ACC112 (cell line): ENCODE data around the gene USP6NL.

Source experiments
- H2AFZ ChIP-seq: fragments of 200-600 bp; sonication (generic); one replicate; pipeline ENCODE4 v1.6.0; 2017; ENCODE audit warnings: antibody characterized with exemption, low read length; ENCODE audit not compliant: unreplicated experiment
- H3K27ac ChIP-seq: fragments of 200-600 bp; sonication (generic); 2 replicates; pipeline ENCODE4 v1.5.1; 2014; ENCODE audit warnings: low read depth, mild to moderate bottlenecking, antibody characterized with exemption, low read length, moderate library complexity
- H3K27me3 ChIP-seq: fragments of 200-600 bp; sonication (generic); 2 replicates; pipeline ENCODE4 v1.6.1; 2014; ENCODE audit warnings: mild to moderate bottlenecking, antibody characterized with exemption, low read length, moderate library complexity, mixed read lengths; ENCODE audit not compliant: insufficient read depth
- H3K36me3 ChIP-seq: fragments of 200-600 bp; sonication (generic); 2 replicates; pipeline ENCODE4 v1.6.1; 2016; ENCODE audit warnings: mild to moderate bottlenecking, antibody characterized with exemption, low read length, moderate library complexity, mixed read lengths; ENCODE audit not compliant: insufficient read depth
- H3K4me1 ChIP-seq: fragments of 200-600 bp; sonication (generic); one replicate; pipeline ENCODE4 v1.6.1; 2016; ENCODE audit warnings: low read length, mixed read lengths; ENCODE audit not compliant: insufficient read depth, unreplicated experiment, control insufficient read depth
- H3K4me3 ChIP-seq: fragments of 200-600 bp; sonication (generic); 2 replicates; pipeline ENCODE4 v1.5.1; 2014; ENCODE audit warnings: mild to moderate bottlenecking, low read depth, low read length
- H3K79me2 ChIP-seq: fragments of 200-600 bp; sonication (generic); one replicate; pipeline ENCODE4 v1.6.0; 2016; ENCODE audit warnings: low read length; ENCODE audit not compliant: control insufficient read depth, unreplicated experiment, insufficient read depth

USP6NL gene

GRCh38 chr10:11593612-11594011, 17.8 kb downstream of the USP6NL start:
- Histone ChIP-seq H3K36me3 (no peaks in the 10 kb centered on the region), H3K4me3 (no peak overlapping the region), H3K4me1 (peaks cover 13% of the 10 kb centered on the region), H3K27ac (no peak overlapping the region), H3K79me2 (peaks cover 15% of the 10 kb centered on the region), H2AFZ (no peak overlapping the region), H3K27me3 (no peaks in the 10 kb centered on the region)

DNA sequence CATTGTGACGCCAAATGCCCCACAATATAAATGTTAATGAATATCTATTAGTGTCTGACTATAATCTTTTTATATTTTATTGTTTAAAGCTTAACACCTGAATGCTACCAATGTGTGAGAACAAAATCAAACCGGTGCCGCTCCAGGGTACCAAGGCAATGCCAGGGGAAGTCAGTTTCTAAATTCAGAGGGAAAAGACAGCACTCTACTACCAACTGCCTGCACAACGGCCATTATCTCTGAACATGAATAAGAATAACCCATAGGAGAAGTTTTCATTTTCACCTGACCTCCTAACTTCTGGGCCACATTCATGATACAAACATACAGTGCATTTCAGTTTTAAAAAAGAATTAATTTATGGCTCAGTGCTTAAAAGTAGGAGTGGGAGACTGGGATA, 21.7 kb downstream of the USP6NL start:
- Histone ChIP-seq H2AFZ (no peak overlapping the region), H3K27ac (no peak overlapping the region), H3K79me2 (peaks cover 21% of the 10 kb centered on the region), H3K4me1 (peaks cover 13% of the 10 kb centered on the region), H3K4me3 (no peak overlapping the region), H3K36me3 (peaks cover 4% of the 10 kb centered on the region; the same call in 1 of the 2 replicates), H3K27me3 (no peaks in the 10 kb centered on the region)

- no peaks in the 10 kb centered on the region for H3K27me3 ChIP-seq
- H2AFZ ChIP-seq: no peak overlapping the region
- H3K36me3 ChIP-seq: peaks cover 4% of the 10 kb centered on the region; the same call in 1 of the 2 replicates
- no peak overlapping the region for H3K4me3 ChIP-seq
- peaks cover 25% of the 10 kb centered on the region for H3K79me2 ChIP-seq
- H3K27ac ChIP-seq: no peak overlapping the region
- peaks cover 12% of the 10 kb centered on the region for H3K4me1 ChIP-seq
These were observed 22.4 kb downstream of the USP6NL start for GRCh38 chr10:11588873-11589574.

DNA sequence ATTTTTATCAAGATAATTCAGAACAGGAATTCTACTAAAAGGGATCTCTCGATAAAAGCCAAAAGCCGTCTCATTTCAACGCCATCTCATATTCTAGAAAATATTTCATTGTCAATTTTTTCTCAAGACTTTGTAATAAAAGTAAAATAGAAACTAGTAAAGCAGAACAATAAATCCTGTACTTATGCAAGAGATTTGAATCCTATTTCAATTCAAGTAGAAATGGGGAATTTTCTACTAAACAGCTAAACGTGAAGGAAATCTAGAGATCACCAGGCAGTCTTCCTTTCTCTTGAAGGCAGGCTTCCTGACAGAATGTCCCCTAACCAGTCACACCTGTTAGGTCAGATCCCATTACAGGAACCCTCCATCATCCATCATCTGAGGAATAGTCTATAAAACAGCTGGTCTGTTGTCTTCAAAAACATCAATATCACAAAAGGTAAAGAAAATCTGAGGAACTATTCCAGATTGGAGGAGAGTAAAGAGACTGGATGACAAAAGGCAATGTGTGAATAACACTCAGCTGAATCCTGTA, 23.7 kb downstream of the USP6NL start:
- peaks cover 4% of the 10 kb centered on the region; the same call in 1 of the 2 replicates for H3K36me3 ChIP-seq
- H3K4me1 ChIP-seq: peaks cover 12% of the 10 kb centered on the region
- H3K27me3 ChIP-seq: no peaks in the 10 kb centered on the region
- H3K79me2 ChIP-seq: peaks cover 25% of the 10 kb centered on the region
- no peak overlapping the region for H3K4me3 ChIP-seq
- no peak overlapping the region for H3K27ac ChIP-seq
- H2AFZ ChIP-seq: no peak overlapping the region

GRCh38 chr10:11586170-11586569, 25.3 kb downstream of the USP6NL start:
- H3K4me3 ChIP-seq: no peak overlapping the region
- H3K27me3 ChIP-seq: no peaks in the 10 kb centered on the region
- H2AFZ ChIP-seq: no peak overlapping the region
- H3K36me3 ChIP-seq: peaks cover 4% of the 10 kb centered on the region; the same call in 1 of the 2 replicates
- H3K79me2 ChIP-seq: peaks cover 25% of the 10 kb centered on the region
- peaks cover 15% of the 10 kb centered on the region for H3K4me1 ChIP-seq
- no peak overlapping the region for H3K27ac ChIP-seq

DNA sequence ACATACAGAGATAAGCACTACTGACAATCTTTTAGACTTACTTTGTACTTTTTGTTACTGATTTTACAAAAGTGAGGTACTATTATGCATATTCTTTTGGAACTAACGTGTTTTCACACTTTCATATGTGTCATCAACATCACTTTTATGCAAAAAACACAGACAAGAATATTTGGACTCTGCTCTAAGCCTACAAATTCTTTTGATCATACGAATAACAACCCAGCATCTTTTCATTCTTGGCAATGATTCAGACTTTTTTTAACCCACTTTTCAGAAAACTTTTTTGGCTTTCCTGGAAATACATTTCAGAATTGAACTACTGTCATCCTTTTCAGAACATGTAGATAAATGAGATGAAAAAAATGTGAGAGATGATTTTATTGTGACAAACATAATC, 30.2 kb downstream of the USP6NL start:
- Histone ChIP-seq H3K4me3 (no peak overlapping the region), H3K4me1 (peaks cover 9% of the 10 kb centered on the region), H3K79me2 (peaks cover 7% of the 10 kb centered on the region), H2AFZ (no peak overlapping the region), H3K36me3 (peaks cover 4% of the 10 kb centered on the region; the same call in 1 of the 2 replicates), H3K27ac (no peak overlapping the region), H3K27me3 (no peaks in the 10 kb centered on the region)

GRCh38 chr10:11579885-11580284, 31.6 kb downstream of the USP6NL start:
- Histone ChIP-seq H3K4me3 (no peak overlapping the region), H3K79me2 (peaks cover 4% of the 10 kb centered on the region), H3K27me3 (no peaks in the 10 kb centered on the region), H3K4me1 (peaks cover 5% of the 10 kb centered on the region), H3K36me3 (peaks cover under 1% of the 10 kb centered on the region; the same call in 1 of the 2 replicates), H2AFZ (no peak overlapping the region), H3K27ac (no peak overlapping the region)

GRCh38 chr10:11578802-11579255, 32.6 kb downstream of the USP6NL start:
- H3K4me3 ChIP-seq: no peak overlapping the region
- H2AFZ ChIP-seq: no peak overlapping the region
- H3K36me3 ChIP-seq: no peaks in the 10 kb centered on the region
- H3K4me1 ChIP-seq: peaks cover 5% of the 10 kb centered on the region
- H3K27me3 ChIP-seq: no peaks in the 10 kb centered on the region
- no peaks in the 10 kb centered on the region for H3K79me2 ChIP-seq
- no peak overlapping the region for H3K27ac ChIP-seq

DNA sequence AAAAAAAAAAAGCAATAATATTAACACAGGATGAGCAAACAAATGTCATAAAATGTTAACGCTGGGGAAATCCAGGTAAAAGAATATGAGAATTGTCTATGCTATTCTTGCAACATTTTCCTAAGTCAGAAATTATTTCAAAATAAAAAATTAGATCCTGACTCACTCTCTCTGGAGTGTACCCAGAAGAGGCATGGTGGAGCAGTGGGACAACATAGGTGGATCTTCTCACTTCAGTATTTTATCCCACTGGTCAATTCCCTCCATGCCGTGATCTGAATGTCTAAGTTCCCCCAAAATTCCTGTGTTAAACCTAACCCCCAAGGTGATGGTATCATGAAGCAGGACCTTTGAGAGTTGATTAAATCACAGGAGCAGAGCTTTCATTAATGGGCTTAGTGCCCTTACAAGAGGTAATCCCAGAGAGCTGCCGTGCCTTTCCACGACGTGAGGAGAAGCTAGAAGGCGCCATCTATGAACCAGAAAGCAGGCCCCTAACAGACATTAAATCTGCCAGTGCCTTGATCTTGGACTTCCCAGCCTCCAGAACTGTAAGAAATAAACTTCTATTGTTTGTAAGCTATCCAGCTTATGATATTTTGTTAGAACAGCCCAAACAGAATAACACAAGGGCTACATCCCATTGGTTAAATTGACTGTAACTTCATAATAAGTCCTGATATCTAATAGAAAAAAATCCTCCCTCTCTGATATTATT, 35.2 kb downstream of the USP6NL start:
- no peaks in the 10 kb centered on the region for H3K79me2 ChIP-seq
- H3K27me3 ChIP-seq: no peaks in the 10 kb centered on the region
- no peaks in the 10 kb centered on the region for H3K36me3 ChIP-seq
- H2AFZ ChIP-seq: no peak overlapping the region
- H3K4me3 ChIP-seq: no peak overlapping the region
- H3K4me1 ChIP-seq: peaks cover 6% of the 10 kb centered on the region
- no peak overlapping the region for H3K27ac ChIP-seq

DNA sequence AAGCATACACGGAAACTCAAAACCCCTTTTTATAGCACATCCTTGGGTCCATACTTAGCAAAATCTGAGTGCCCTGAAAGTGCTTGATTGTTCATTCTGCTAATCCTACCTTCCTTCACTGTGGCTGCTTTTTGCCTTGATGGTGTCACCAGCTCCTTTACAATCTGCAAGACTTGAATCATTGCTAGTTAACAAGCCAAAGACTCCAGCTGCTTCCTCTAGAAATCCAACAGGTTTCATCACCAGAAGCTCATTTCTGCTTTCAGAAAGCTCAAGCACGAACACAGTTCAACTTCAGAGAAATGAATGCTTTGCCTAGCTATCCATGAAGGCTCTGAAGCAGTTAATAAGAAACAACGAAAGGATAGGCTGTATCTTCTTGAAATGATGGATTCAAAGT, 38.0 kb downstream of the USP6NL start:
- Histone ChIP-seq H3K36me3 (no peaks in the 10 kb centered on the region), H3K27ac (no peak overlapping the region), H3K79me2 (no peaks in the 10 kb centered on the region), H3K4me3 (no peak overlapping the region), H2AFZ (no peak overlapping the region), H3K27me3 (no peaks in the 10 kb centered on the region), H3K4me1 (peaks cover 4% of the 10 kb centered on the region)
